H1 (cell line): ENCODE measurements around the gene GABPA. TPM values are rescaled to one million over a fixed set of nuclear protein-coding genes. Genes with fewer than 3 reads are reported as not detected.

Experiments
- BACH1 ChIP-seq: IDR thresholded peaks from 2 replicates; pipeline ENCODE4 v1.6.1; 2012; ENCODE audit warnings: low read length, improper control_type of control experiment
- BRCA1 ChIP-seq: IDR thresholded peaks from 2 replicates; pipeline ENCODE4 v1.6.1; 2012; ENCODE audit warnings: low read depth, low read length, improper control_type of control experiment
- CBX5 ChIP-seq: fragments of 300-800, 300-1000 bp; sonication (generic); IDR thresholded peaks from 2 replicates; pipeline ENCODE4 v1.7.1; 2016; ENCODE audit warnings: antibody characterized with exemption, low read length, low read depth
- CTCF ChIP-seq, 3 experiments: IDR thresholded peaks; 1 replicate in 2 of 3; 2 replicates in 1 of 3; pipeline versions ENCODE4 v1.5.1 to v1.6.1; 2011; ENCODE audit warnings: low read length in 3 of 3, mild to moderate bottlenecking in 3 of 3, inconsistent platforms in 2 of 3, low read depth in 1 of 3, moderate library complexity in 1 of 3; ENCODE audit not compliant: insufficient read depth in 1 of 3; ENCODE audit errors: control extremely low read depth in 1 of 3
- EGR1 ChIP-seq: IDR thresholded peaks from 2 replicates; pipeline ENCODE4 v1.6.1; 2011; ENCODE audit warnings: low read depth, low read length, borderline replicate concordance
- GABPA ChIP-seq: IDR thresholded peaks from 2 replicates; pipeline ENCODE4 v1.6.1; 2011; ENCODE audit warnings: mild to moderate bottlenecking, low read length, moderate library complexity, borderline replicate concordance; ENCODE audit not compliant: insufficient read depth
- JUN ChIP-seq: IDR thresholded peaks from 2 replicates; pipeline ENCODE4 v1.6.1; 2011; ENCODE audit warnings: low read depth, mild to moderate bottlenecking, improper control_type of control experiment, low read length
- JUND ChIP-seq: IDR thresholded peaks from 2 replicates; pipeline ENCODE4 v1.6.1; 2011; ENCODE audit warnings: mild to moderate bottlenecking, improper control_type of control experiment, low read length
- MAX ChIP-seq: IDR thresholded peaks from 2 replicates; pipeline ENCODE4 v1.6.1; 2012; ENCODE audit warnings: inconsistent platforms
- NANOG ChIP-seq: IDR thresholded peaks from 2 replicates; pipeline ENCODE4 v1.6.1; 2011; ENCODE audit warnings: low read length, low read depth, mild to moderate bottlenecking, inconsistent platforms; ENCODE audit not compliant: insufficient read depth, poor library complexity, severe bottlenecking
- POU5F1 ChIP-seq: IDR thresholded peaks from 2 replicates; pipeline ENCODE4 v1.6.1; 2011; ENCODE audit warnings: low read depth, mild to moderate bottlenecking, low read length, moderate library complexity
- RFX5 ChIP-seq: IDR thresholded peaks from 2 replicates; pipeline ENCODE4 v1.6.1; 2011; ENCODE audit warnings: low read depth, low read length, improper control_type of control experiment, borderline replicate concordance
- SIN3A ChIP-seq, 2 experiments: IDR thresholded peaks in 1 of 2; conservative IDR thresholded peaks in 1 of 2; 2 replicates each; pipeline ENCODE4 v1.6.1; 2011 to 2012; ENCODE audit warnings: low read length in 2 of 2, improper control_type of control experiment in 1 of 2, low read depth in 1 of 2, mild to moderate bottlenecking in 1 of 2
- SIRT6 ChIP-seq: IDR thresholded peaks from one replicate; pipeline ENCODE4 v1.7.1; 2012; ENCODE audit warnings: low read length, inconsistent platforms
- TBP ChIP-seq: IDR thresholded peaks from 2 replicates; pipeline ENCODE4 v1.6.1; 2011; ENCODE audit warnings: low read depth, low read length, improper control_type of control experiment
- TEAD4 ChIP-seq: IDR thresholded peaks from 2 replicates; pipeline ENCODE4 v1.6.1; 2012; ENCODE audit warnings: low read depth, low read length, inconsistent platforms, mixed read lengths
- YY1 ChIP-seq: IDR thresholded peaks from 2 replicates; pipeline ENCODE4 v1.6.1; 2011; ENCODE audit warnings: low read depth, mild to moderate bottlenecking, low read length
- polyA plus RNA-seq, 7 experiments: library from polyadenylated mRNA; depleted of rRNA in 3 of 7; stranded (reverse) in 5 of 7; unstranded in 2 of 7; fragments of >200 nt in 5 of 7; fragments of 200-250 nt in 2 of 7; gene quantifications; 1 replicate in 5 of 7; 2 replicates in 1 of 7; 4 replicates in 1 of 7; pipeline versions ENCODE4 v1.2.1 to v1.2.3, GENCODE V29; 2011 to 2013; ENCODE audit warnings: missing spikeins in 2 of 7, mixed read lengths in 2 of 7
- total RNA-seq: library from RNA; stranded (reverse); fragmentation: NEBNext Ultra II Directional; extraction: Animal tissue kit (Norgen Biotek cat#: 25700); gene quantifications from 2 replicates; pipeline ENCODE4 v1.2.1, GENCODE V29; 2021
- TF ChIP-seq, protein P1 (sequence below): IDR thresholded peaks from 2 replicates; pipeline ENCODE4 v1.6.1; 2012; ENCODE audit warnings: low read length, inconsistent platforms

GABPA gene
- total and polyA plus RNA-seq, 2 of the 8 experiments (the other 6 are each of a cell fraction or from before 2014, with no cell fraction given): 5.2 to 22.2 TPM

- TF ChIP-seq, protein P1, sequence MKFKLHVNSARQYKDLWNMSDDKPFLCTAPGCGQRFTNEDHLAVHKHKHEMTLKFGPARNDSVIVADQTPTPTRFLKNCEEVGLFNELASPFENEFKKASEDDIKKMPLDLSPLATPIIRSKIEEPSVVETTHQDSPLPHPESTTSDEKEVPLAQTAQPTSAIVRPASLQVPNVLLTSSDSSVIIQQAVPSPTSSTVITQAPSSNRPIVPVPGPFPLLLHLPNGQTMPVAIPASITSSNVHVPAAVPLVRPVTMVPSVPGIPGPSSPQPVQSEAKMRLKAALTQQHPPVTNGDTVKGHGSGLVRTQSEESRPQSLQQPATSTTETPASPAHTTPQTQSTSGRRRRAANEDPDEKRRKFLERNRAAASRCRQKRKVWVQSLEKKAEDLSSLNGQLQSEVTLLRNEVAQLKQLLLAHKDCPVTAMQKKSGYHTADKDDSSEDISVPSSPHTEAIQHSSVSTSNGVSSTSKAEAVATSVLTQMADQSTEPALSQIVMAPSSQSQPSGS: no peak; the same call in 1 of the 2 replicates
- TF ChIP-seq MAX (peak; percentile 91), BRCA1 (no peak; the same call in 1 of the 2 replicates), SIN3A (conservative IDR thresholded peaks at IDR 0.05 in 1 of 2, IDR thresholded peaks at IDR 0.05 in 1 of 2; ENCODE audit: low read depth in 1 of 2, low read length in 2 of 2) (peak; percentile 16 to 78; a peak in 2 of 4 replicates), JUN (0 out of 2 replicates have a peak, but pooled peaks have one; percentile 2), TEAD4 (no peak), JUND (0 out of 2 replicates have a peak, but pooled peaks have one; percentile 45), TBP (peak; percentile 84), NANOG (no peak), BACH1 (no peak), EGR1 (peak; percentile 80), YY1 (peak; percentile 98), POU5F1 (no peak), CTCF (IDR thresholded peaks at IDR 0.05; ENCODE audit: control extremely low read depth in 1 of 3, insufficient read depth in 1 of 3, low read depth in 1 of 3, low read length in 3 of 3) (no peak), GABPA (peak; percentile 99), CBX5 (no peak), SIRT6 (no peak), RFX5 (no peak)
These were observed at the start of gene GABPA, which contains the start of gene ATP5PF (continued) for GRCh38 chr21:25734904-25735645.
